Sigmoid colon (tissue), 7 donors: Measurements from ENCODE around the gene SMAP2. TPM values are rescaled to one million over a fixed set of nuclear protein-coding genes. Genes with fewer than 3 reads are reported as not detected.
A peak's percentile ranks its signal among the peaks of the same experiment; 100 is the strongest.
"Not testable (repeated sequence)": the region's sequence is repeated elsewhere in the genome, so short reads cannot be mapped to it uniquely, and the experiment has no call there.

ENCODE experiments used
- DNase-seq: peaks from one replicate; pipeline ENCODE4 v3.0.0-alpha.2; 2019
- H3K27ac ChIP-seq, 4 donors: fragments of 200-600 bp; sonication (generic); one replicate each; pipeline ENCODE4 v1.5.1; 2016 to 2019; ENCODE audit warnings: mild to moderate bottlenecking in 1 of 4
- H3K27me3 ChIP-seq, 3 donors: fragments of 200-600 bp; sonication (generic); one replicate each; pipeline ENCODE4 v1.5.1; 2019; ENCODE audit warnings: mild to moderate bottlenecking in 1 of 3
- H3K36me3 ChIP-seq, 4 donors: fragments of 200-600 bp; sonication (generic); one replicate each; pipeline ENCODE4 v1.5.1; 2016 to 2019
- H3K4me1 ChIP-seq, 4 donors: fragments of 200-600 bp; sonication (generic); one replicate each; pipeline ENCODE4 v1.5.1; 2017 to 2019
- H3K4me3 ChIP-seq, 4 donors: fragments of 200-600 bp; sonication (generic); one replicate each; pipeline ENCODE4 v1.5.1; 2017 to 2019; ENCODE audit warnings: mild to moderate bottlenecking in 2 of 4, moderate library complexity in 1 of 4
- H3K9me3 ChIP-seq, 4 donors: fragments of 200-600 bp in 3 of 4; sonication (generic) in 3 of 4; one replicate each; pipeline versions ENCODE4 v1.5.1 to v1.6.1; 2013 to 2019
- CTCF ChIP-seq, 4 experiments: fragments of 450-650 bp in 3 of 4; fragments of 200-600 bp in 1 of 4; IDR thresholded peaks; one replicate each; pipeline ENCODE4 v1.5.1; 2016 to 2019; ENCODE audit warnings: antibody characterized with exemption in 4 of 4, mild to moderate bottlenecking in 3 of 4, moderate library complexity in 2 of 4
- EP300 ChIP-seq, 4 donors: sonication (generic); formaldehyde crosslinking; IDR thresholded peaks; one replicate each; pipeline ENCODE4 v1.6.1; 2017; ENCODE audit warnings: antibody characterized with exemption in 4 of 4
- POLR2A ChIP-seq, 2 donors: fragments of 450-650 bp; IDR thresholded peaks; one replicate each; pipeline ENCODE4 v1.6.1; 2016; ENCODE audit warnings: antibody characterized with exemption in 2 of 2, mild to moderate bottlenecking in 2 of 2, moderate library complexity in 2 of 2
- POLR2AphosphoS5 ChIP-seq, 4 donors: sonication (generic); formaldehyde crosslinking; IDR thresholded peaks; one replicate each; pipeline ENCODE4 v1.6.1; 2017; ENCODE audit warnings: antibody characterized with exemption in 4 of 4
- WGBS, 2 donors: extraction: QIAGEN DNeasy Blood & Tissue Kit; methylation state at CpG; one replicate each; pipeline ENCODE4 v1.1.7; 2013; 5-methylcytosine and 5-hydroxymethylcytosine counted together
- intact Hi-C: fragments of 100-400 bp; cut with DNase I; formaldehyde crosslinking; loops from one replicate; pipeline ENCODE4 v1.15.1; 2023
- polyA plus RNA-seq, 3 donors: library from polyadenylated mRNA; stranded (reverse); fragments of 200-250 nt; gene quantifications; one replicate each; pipeline ENCODE4 v1.2.3, GENCODE V29; 2013
- total RNA-seq, 4 donors: library from RNA; depleted of rRNA; stranded (reverse); fragments of >200 nt; gene quantifications; one replicate each; pipeline ENCODE4 v1.1.0, GENCODE V29; 2016
- donor health status: healthy with polysubstance abuse.
- donor health status: Bipolar disorder and iron deficiency.
- donor health status: healthy.

SMAP2 gene
- total and polyA plus RNA-seq, 7 donors: 20.5 to 113 (median 24.3) TPM

- no peaks in the 10 kb centered on the region for H3K9me3 ChIP-seq
- 58 to 69% methylated on average over 6 of the region's 6 CpGs for WGBS, 2 donors
- peak overlapping the region in 1 of 4 donors; percentile 7 for H3K27ac ChIP-seq
- TF ChIP-seq CTCF (IDR thresholded peaks at IDR 0.05) (no peak), EP300 (IDR thresholded peaks at IDR 0.05) (no peak), POLR2AphosphoS5 (IDR thresholded peaks at IDR 0.05) (no peak), POLR2A (IDR thresholded peaks at IDR 0.05) (no peak)
- H3K4me1 ChIP-seq: peaks cover 0 to 5% (median 0%) of the 10 kb centered on the region in 4 donors
- H3K36me3 ChIP-seq: no peaks in the 10 kb centered on the region
- no peak for DNase-seq
- intact Hi-C loops: loop anchor here (2.0 to 5.0 kb wide), 3 partner anchors 63 to 252 kb away; no protein-coding TSS in a partner anchor
- H3K4me3 ChIP-seq: no peak overlapping the region
- H3K27me3 ChIP-seq: no peaks in the 10 kb centered on the region
These were observed 33.9 kb upstream of the SMAP2 start for GRCh38 chr1:40339420-40340323.

- Histone ChIP-seq H3K27me3 (no peaks in the 10 kb centered on the region), H3K9me3 (no peaks in the 10 kb centered on the region), H3K4me1 (peaks cover 0 to 5% (median 0%) of the 10 kb centered on the region in 4 donors), H3K4me3 (no peak overlapping the region), H3K36me3 (no peaks in the 10 kb centered on the region), H3K27ac (peak overlapping the region in 1 of 4 donors; percentile 25)
- whole genome bisulfite sequencing, 2 donors: 65 to 70% methylated on average over 6 of the region's 6 CpGs
- DNase-seq: no peak
- intact Hi-C loops: loop anchor here (5.0 kb wide), 1 partner anchor 61 kb away; no protein-coding TSS in a partner anchor
- TF ChIP-seq EP300 (IDR thresholded peaks at IDR 0.05): no peak
- no peak for TF ChIP-seq POLR2AphosphoS5 (IDR thresholded peaks at IDR 0.05)
- no peak for TF ChIP-seq POLR2A (IDR thresholded peaks at IDR 0.05)
- TF ChIP-seq CTCF (IDR thresholded peaks at IDR 0.05): no peak
These were observed 31.8 kb upstream of the SMAP2 start for GRCh38 chr1:40341491-40342380.

GRCh38 chr1:40342381-40342717 is 31.2 kb upstream of the SMAP2 start:
- 87 to 94% methylated on average over 3 of the region's 3 CpGs for WGBS, 2 donors
- H3K4me1 ChIP-seq, H3K4me3 ChIP-seq, DNase-seq, H3K36me3 ChIP-seq, H3K9me3 ChIP-seq, H3K27me3 ChIP-seq: not testable (repeated sequence)
- intact Hi-C loops: loop anchor here (5.0 kb wide), 1 partner anchor 60 kb away; no protein-coding TSS in a partner anchor
- H3K27ac ChIP-seq: peak overlapping the region in 1 of 4 donors; percentile 22

GRCh38 chr1:40344597-40344996 is 28.9 kb upstream of the SMAP2 start:
- TF ChIP-seq CTCF (IDR thresholded peaks at IDR 0.05): no peak
- no peak for TF ChIP-seq POLR2A (IDR thresholded peaks at IDR 0.05)
- TF ChIP-seq EP300 (IDR thresholded peaks at IDR 0.05): no peak
- TF ChIP-seq POLR2AphosphoS5 (IDR thresholded peaks at IDR 0.05): peak in 1 of 4 donors; percentile 17
- intact Hi-C loops: loop anchor here (5.0 kb wide), 1 partner anchor 58 kb away; no protein-coding TSS in a partner anchor
- H3K27ac ChIP-seq: peak overlapping the region in 1 of 4 donors; percentile 27
- no peaks in the 10 kb centered on the region for H3K9me3 ChIP-seq
- no peaks in the 10 kb centered on the region for H3K27me3 ChIP-seq
- no peaks in the 10 kb centered on the region for H3K4me1 ChIP-seq
- 11 to 22% methylated on average over 6 of the region's 6 CpGs for WGBS, 2 donors
- H3K36me3 ChIP-seq: no peaks in the 10 kb centered on the region
- peak overlapping the region in 1 of 4 donors; percentile 9 for H3K4me3 ChIP-seq
- DNase-seq: peak; percentile 71

- DNase-seq: no peak
- no peak for TF ChIP-seq CTCF (IDR thresholded peaks at IDR 0.05)
- no peak for TF ChIP-seq POLR2A (IDR thresholded peaks at IDR 0.05)
- no peak for TF ChIP-seq POLR2AphosphoS5 (IDR thresholded peaks at IDR 0.05)
- TF ChIP-seq EP300 (IDR thresholded peaks at IDR 0.05): no peak
These were observed 23.1 kb upstream of the SMAP2 start for GRCh38 chr1:40350391-40350790.

More at GRCh38 chr1:40350391-40350790, 23.1 kb upstream of the SMAP2 start:
- Histone ChIP-seq H3K27me3 (no peaks in the 10 kb centered on the region), H3K4me1 (no peaks in the 10 kb centered on the region), H3K9me3 (no peaks in the 10 kb centered on the region), H3K4me3 (no peak overlapping the region), H3K27ac (no peak overlapping the region), H3K36me3 (no peaks in the 10 kb centered on the region)
- 84 to 87% methylated on average over 2 of the region's 2 CpGs for WGBS, 2 donors
- intact Hi-C loops: no loop called here
